ENCODE results near the gene CCDC186. TPM values are rescaled to one million over a fixed set of nuclear protein-coding genes. Genes with fewer than 3 reads are reported as not detected.

CCDC186 gene
- total RNA-seq (2014; rRNA removed; shearing (Covaris generic)) = 7.2 and 9.8 TPM in 2 replicates

DNA sequence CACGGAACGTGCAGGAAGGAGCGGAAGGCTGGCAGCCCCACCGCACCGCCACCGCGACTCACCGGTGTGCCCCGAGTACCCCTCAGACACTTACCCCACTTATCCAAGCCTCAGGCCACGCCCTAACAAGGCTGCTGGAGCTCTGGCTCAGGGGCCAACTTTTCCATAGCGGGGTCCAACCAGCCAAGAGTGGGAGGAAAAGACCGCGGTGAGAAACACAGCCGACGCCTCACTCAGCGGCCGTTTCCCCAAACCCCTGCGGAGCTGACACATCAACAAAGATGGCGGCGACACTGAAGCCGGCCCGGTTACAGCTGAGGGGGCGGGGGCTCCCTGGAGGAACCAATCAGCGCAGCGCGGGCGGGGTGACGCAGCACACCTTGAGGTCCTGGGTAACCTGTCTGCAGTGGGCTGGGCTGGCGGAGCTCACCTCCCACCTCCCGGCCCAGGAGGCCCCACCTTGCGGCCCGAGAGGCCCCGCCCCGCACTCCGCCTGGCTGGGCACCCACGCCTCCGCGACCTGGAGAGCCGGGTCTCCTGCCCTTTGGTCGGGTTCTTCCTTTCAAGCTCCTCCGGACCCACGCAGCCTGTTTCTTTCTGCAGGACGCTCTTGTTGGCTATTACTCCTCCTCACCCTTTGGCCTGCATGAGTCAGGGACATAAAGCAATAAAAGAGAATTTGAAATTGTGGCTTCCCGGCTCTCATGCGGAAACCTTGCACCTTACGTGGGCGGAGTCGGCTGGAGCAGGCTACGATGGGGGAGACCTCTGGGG, at the start of gene CCDC186:
TSS of gene CCDC186 (minus strand) at position 283 of the 774 bp plus-strand sequence. CDS start 10,935 bp downstream, outside the sequence.
- peak; percentile 97 for DNase-seq (ENCODE audit: low spot score)

DNA sequence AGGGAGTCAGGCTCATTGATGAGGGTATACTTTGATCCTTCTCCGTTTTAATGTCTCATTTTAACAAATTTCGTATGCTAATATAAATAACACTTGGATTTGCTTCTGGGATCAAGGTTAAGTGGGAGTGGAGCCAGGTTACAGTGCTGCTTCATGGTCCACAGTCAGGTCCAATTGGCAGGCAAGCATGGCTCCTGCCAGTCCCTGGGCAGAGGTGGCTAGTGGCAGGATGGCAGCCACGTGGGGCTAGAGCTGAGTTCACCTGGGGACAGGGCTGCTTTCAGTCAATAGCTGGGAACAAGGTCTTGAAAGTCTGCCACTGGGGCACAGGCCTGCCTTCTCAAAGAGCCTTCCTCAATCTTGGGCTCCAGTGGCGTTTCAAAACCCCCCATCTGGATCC, 49.1 kb upstream of the CCDC186 start:
- no peak for DNase-seq (ENCODE audit: low spot score)

DNA sequence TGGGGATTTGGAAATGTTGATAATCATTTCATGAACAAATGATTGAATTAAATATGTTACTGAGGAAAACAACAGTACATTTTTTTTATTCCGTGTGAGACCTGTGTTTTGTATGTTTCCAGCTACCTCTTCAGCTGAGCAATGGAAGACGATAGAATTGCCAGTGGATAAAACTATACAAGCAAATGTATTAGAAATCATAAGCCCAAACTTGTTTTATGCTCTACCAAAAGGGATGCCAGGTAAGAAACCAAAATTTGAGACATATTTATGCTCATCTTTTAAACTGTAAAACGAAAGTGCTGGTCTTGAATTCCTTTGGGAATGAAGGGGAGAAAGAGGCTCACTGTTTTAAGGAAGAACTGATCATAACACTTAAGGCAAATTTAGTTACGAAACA, 47.2 kb upstream of the CCDC186 start:
- no peak for DNase-seq (ENCODE audit: low spot score)

GRCh38 chr10:114220281-114220680, 46.3 kb upstream of the CCDC186 start:
- DNase-seq (ENCODE audit: low spot score) = no peak

- DNase-seq (ENCODE audit: low spot score) = no peak
These were observed 41.0 kb upstream of the CCDC186 start for GRCh38 chr10:114215033-114215432.

GRCh38 chr10:114212153-114212552, 38.1 kb upstream of the CCDC186 start:
- no peak for DNase-seq (ENCODE audit: low spot score)

DNA sequence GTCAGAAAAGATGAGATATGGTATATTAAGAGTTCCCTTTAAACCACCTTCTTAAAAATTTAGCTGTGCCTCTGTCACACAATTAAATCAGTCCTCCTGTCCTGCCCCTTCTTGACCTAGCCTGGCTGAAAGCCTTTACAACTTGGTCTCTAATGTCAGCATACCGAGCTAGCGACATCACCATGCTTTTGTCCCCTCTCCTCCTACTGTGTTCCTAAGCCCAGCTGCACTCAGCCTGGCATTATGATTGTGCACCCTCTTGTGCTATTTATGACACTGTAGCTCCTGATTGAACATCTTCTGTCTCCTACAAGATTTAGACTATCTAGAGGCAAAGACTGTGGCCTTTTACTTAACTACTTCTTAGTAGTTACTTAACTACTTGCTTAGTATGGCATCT, 34.3 kb upstream of the CCDC186 start:
- no peak for DNase-seq (ENCODE audit: low spot score)

DNA sequence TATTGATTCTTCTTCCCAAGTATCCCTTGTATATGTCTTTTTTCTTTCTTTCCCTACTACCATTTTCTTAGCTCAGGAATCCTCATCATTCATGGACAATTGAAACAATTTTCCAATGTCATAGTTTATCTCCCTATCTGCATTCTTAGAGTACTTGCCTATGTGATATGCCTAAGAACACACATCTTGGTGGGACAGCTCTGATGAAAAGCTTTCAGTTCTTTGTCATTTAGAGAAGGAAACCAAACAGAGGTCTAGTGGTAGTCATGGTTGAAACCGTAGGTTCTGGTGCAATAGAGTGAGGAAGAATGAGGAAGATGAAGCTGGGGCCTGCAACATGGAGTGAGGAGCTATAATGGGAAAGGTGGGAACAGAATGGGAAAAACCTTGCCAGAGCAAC, 33.3 kb upstream of the CCDC186 start:
- DNase-seq (ENCODE audit: low spot score) = no peak

DNA sequence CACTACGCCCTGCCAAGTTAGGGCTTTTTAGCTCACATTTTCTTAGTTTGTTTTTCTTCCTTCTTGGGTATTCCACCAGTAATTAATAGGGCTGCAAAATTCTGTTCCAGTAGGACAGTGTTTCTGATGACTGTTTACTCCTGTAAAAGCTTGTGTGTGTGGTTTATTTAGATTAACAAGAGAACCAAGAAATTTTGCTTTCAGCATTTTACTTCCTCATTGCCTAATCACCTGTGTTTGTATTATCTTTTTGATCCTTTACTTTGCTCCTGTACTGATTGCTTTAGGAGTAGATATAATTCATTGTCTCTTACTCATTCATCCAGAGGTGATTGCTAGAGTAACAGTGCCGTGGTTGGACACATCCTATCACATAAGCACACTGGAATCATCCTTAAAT, 32.9 kb upstream of the CCDC186 start:
- peak; percentile 17 for DNase-seq (ENCODE audit: low spot score)

GRCh38 chr10:114202812-114203211, 28.8 kb upstream of the CCDC186 start:
- DNase-seq (ENCODE audit: low spot score) = no peak

GRCh38 chr10:114199239-114199638, 25.2 kb upstream of the CCDC186 start:
- DNase-seq (ENCODE audit: low spot score) = no peak

DNA sequence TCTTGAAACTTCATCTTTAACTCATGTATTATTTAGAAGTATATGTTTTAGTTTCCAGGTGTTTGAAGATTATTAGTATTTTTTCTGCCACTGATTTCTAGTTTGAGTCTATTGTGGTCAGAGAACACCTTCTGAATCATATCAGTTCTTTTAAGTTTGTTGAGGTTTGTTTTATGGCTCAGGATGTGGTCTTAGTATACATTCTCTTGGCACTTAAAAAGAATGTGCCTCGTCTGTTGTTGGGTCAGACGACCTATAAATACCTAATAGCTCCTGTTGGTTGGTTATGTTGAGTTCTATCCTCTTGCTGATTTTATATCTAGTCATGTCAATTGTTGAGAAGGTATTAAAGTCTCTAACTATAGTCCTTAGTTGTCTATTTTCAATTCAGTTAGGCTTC, 21.1 kb upstream of the CCDC186 start:
- peak; percentile 32 for DNase-seq (ENCODE audit: low spot score)

DNA sequence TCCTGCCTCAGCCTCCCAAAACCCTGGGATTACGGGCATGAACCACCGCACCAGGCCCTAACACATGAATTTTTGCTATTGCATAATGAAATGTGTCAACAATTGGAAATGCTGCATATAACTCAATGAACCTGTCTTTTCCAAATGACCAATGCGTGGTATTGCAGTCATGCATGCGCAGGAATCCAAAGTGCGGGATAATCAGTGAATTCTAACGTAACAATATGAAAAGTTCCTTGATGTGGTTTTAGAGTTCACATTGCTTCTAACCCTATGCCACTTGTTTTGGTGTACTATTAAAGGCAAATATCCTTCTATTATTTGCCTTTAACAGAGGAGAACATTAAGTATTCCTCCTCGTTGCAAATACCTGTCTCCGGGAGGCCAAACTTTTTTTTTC, 15.7 kb upstream of the CCDC186 start:
- DNase-seq (ENCODE audit: low spot score) = no peak

DNA sequence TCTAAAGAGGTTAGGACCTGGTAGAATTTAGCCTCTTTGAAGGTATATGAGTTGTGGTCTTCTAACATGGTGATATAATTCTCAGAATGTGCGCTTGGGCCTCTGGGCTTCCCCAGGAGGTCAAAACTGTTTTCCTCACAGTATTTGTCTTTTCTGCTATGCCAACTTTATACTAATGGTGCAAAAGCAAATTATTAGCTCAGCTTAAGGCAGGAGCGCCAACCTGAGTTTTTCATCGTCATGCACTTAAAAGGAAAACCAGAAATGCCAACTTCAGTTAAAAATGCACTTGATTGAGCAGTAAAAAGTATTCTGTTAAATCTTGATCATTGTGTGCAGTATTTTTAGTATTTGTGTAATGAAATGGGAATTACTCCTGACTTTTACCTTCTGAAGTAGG, 14.9 kb upstream of the CCDC186 start:
- DNase-seq (ENCODE audit: low spot score) = no peak

- no peak for DNase-seq (ENCODE audit: low spot score)
These were observed 14.0 kb upstream of the CCDC186 start for GRCh38 chr10:114188001-114188400.

GRCh38 chr10:114184276-114184675, 10.3 kb upstream of the CCDC186 start:
- DNase-seq (ENCODE audit: low spot score) = no peak

DNA sequence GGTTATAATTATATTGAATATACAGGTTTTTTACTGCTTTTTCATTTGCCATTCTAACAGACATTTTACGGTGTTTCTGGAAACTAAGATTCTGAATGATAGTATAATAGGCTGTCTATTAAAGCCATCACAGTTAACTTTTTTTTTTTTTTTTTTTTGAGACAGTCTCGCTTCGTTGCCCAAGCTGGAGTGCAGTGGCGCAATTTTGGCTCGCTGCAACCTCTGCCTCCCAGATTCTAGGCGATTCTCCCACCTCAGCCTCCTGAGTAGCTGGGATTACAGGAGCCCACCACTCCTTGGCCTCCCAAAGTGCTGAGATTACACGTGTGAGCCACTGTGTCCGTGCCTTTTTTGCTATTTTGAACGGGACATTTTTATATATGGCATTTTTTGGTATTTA, 9.6 kb upstream of the CCDC186 start:
- no peak for DNase-seq (ENCODE audit: low spot score)

- peak; percentile 47 for DNase-seq (ENCODE audit: low spot score)
These were observed 8.0 kb upstream of the CCDC186 start for GRCh38 chr10:114181971-114182370.

DNA sequence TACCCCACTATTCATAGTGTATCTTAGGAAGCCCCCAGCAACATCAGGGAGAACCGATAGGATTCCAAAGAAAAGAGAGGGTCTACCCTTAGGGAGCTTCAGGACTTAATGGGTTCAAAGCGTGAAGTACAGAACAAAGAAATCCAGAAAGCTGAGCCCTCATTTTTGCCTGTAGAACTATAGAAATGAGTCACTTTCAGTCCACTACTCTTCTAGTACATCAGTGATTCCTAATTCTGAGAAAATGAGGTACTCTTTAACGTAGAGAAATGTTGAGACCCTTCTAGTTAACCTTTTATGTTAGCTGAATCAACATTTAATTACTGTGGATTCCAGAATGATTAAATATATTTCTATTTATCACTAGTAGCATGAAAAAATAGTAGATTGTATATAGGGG, 6.9 kb upstream of the CCDC186 start:
- DNase-seq (ENCODE audit: low spot score) = no peak

GRCh38 chr10:114179747-114180146, 5.7 kb upstream of the CCDC186 start:
- no peak for DNase-seq (ENCODE audit: low spot score)

DNA sequence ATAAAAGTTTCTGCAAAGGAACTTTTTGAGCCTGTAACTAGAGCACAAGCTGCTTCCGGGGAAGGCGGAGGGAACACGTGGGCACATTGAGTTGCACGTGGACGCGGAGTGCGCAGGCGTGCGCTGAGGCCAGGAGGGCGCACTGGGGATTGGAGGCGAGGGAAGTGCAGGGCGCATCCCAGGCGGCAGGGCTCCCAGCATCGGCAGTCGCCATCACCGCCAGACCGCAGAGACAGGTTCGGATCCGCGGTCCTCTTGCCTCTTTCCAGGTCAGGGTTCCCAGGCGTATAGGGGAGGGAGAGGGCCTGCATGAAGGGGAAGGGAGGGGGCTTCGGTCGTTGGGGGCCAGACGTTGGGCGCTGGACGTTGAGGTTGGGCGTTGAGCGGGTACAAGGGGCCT, 5.1 kb upstream of the CCDC186 start, which contains the start of gene TDRD1:
TSS of gene TDRD1 (plus strand) at position 206 of the 400 bp plus-strand sequence. CDS start 8,479 bp downstream, outside the sequence.
- DNase-seq (ENCODE audit: low spot score) = no peak

DNA sequence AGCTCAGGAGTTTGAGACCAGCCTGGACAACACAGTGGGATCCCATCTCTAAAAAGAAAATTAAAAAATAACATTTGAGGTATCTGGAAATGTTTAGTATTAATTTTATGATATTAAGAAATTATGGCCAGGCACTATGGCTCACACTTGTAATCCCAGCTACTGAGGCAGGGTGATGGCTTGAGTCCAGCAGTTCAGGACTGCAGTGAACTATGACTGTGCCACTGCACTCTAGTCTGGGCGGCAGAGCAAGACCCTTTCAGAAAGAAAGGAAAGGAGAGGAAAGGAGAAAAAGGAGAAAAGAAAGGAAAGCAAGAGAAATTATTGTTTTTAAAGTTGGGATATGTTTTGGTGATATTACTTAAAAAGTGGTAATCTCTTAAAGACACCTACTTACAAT, 2.5 kb upstream of the CCDC186 start:
- DNase-seq (ENCODE audit: low spot score) = no peak

GRCh38 chr10:114175667-114176066, 1.7 kb upstream of the CCDC186 start:
- peak; percentile 21 for DNase-seq (ENCODE audit: low spot score)

All from HT-29 (cell line).